Measurements from ENCODE around the gene AHI1.
"Not testable (repeated sequence)": the region's sequence is repeated elsewhere in the genome, so short reads cannot be mapped to it uniquely, and the experiment has no call there.

The AHI1 gene

GRCh38 chr6:135269481-135269891 lies 228.1 kb downstream of the AHI1 start:
- no peak for DNase-seq (ENCODE audit: low read depth in 2 of 3, low spot score in 2 of 3)

GRCh38 chr6:135268740-135269139 lies 228.8 kb downstream of the AHI1 start:
- no peak for DNase-seq (ENCODE audit: low read depth in 2 of 3, low spot score in 2 of 3)

- no peak for DNase-seq (ENCODE audit: low read depth in 2 of 3, low spot score in 2 of 3)
Measured at GRCh38 chr6:135268263-135268662, 229.3 kb downstream of the AHI1 start.

GRCh38 chr6:135267085-135267484 lies 230.5 kb downstream of the AHI1 start:
- no peak for DNase-seq (ENCODE audit: low read depth in 2 of 3, low spot score in 2 of 3)

GRCh38 chr6:135266675-135267074 lies 230.9 kb downstream of the AHI1 start:
- no peak for DNase-seq (ENCODE audit: low read depth in 2 of 3, low spot score in 2 of 3)

- no peak for DNase-seq (ENCODE audit: low read depth in 2 of 3, low spot score in 2 of 3)
Measured at GRCh38 chr6:135265278-135265677, 232.3 kb downstream of the AHI1 start.

- DNase-seq (ENCODE audit: low read depth in 2 of 3, low spot score in 2 of 3): no peak
Measured at GRCh38 chr6:135261872-135262725, 235.4 kb downstream of the AHI1 start.

- DNase-seq (ENCODE audit: low read depth in 2 of 3, low spot score in 2 of 3): no peak
Measured at GRCh38 chr6:135260612-135261011, 236.9 kb downstream of the AHI1 start.

- no peak for DNase-seq (ENCODE audit: low read depth in 2 of 3, low spot score in 2 of 3)
Measured at GRCh38 chr6:135258970-135259369, 238.6 kb downstream of the AHI1 start.

- no peak for DNase-seq (ENCODE audit: low read depth in 2 of 3, low spot score in 2 of 3)
Measured at GRCh38 chr6:135257631-135258405, 239.7 kb downstream of the AHI1 start.

GRCh38 chr6:135256866-135257265 lies 240.7 kb downstream of the AHI1 start:
- DNase-seq (ENCODE audit: low read depth in 2 of 3, low spot score in 2 of 3): no peak

- DNase-seq (ENCODE audit: low read depth in 2 of 3, low spot score in 2 of 3): no peak
Measured at GRCh38 chr6:135254471-135254870, 243.1 kb downstream of the AHI1 start.

GRCh38 chr6:135251498-135252441 lies 245.8 kb downstream of the AHI1 start:
- no peak for DNase-seq (ENCODE audit: low read depth in 2 of 3, low spot score in 2 of 3)

GRCh38 chr6:135250751-135251497 lies 246.6 kb downstream of the AHI1 start:
- DNase-seq (ENCODE audit: low read depth in 2 of 3, low spot score in 2 of 3): no peak

GRCh38 chr6:135250234-135250633 lies 247.3 kb downstream of the AHI1 start:
- DNase-seq (ENCODE audit: low read depth in 2 of 3, low spot score in 2 of 3): no peak

GRCh38 chr6:135246412-135247012 lies 251.0 kb downstream of the AHI1 start:
- DNase-seq (ENCODE audit: low read depth in 2 of 3, low spot score in 2 of 3): not testable (repeated sequence)

- no peak for DNase-seq (ENCODE audit: low read depth in 2 of 3, low spot score in 2 of 3)
Measured at GRCh38 chr6:135244805-135245204, 252.7 kb downstream of the AHI1 start.

GRCh38 chr6:135243871-135244796 lies 253.4 kb downstream of the AHI1 start:
- no peak for DNase-seq (ENCODE audit: low read depth in 2 of 3, low spot score in 2 of 3)

GRCh38 chr6:135240711-135241110 lies 256.8 kb downstream of the AHI1 start:
- no peak for DNase-seq (ENCODE audit: low read depth in 2 of 3, low spot score in 2 of 3)

Data from activated CD8-positive, alpha-beta memory T cell treated with anti-CD3 and anti-CD28 coated beads for 48 hours (primary cell).